ENCODE results near the gene MBOAT2. TPM values are rescaled to one million over a fixed set of nuclear protein-coding genes. Genes with fewer than 3 reads are reported as not detected.
A peak's percentile ranks its signal among the peaks of the same experiment; 100 is the strongest.

The MBOAT2 gene
- total RNA-seq, 1 donor from 2014 or later = 5.3 TPM

- peaks cover 66% of the 10 kb centered on the region for H3K4me1 ChIP-seq
- peak overlapping the region; percentile 48 for H3K27ac ChIP-seq (replicated peaks)
- H3K4me3 ChIP-seq = no peak overlapping the region
- H3K27me3 ChIP-seq (ENCODE audit: low read depth) = no peaks in the 10 kb centered on the region
- H3K36me3 ChIP-seq = peaks cover 66% of the 10 kb centered on the region
- DNase-seq = no peak
- no peaks in the 10 kb centered on the region for H3K9me3 ChIP-seq (replicated peaks)
- no peak for TF ChIP-seq CTCF (IDR thresholded peaks at IDR 0.05; ENCODE audit: borderline replicate concordance)
- intact Hi-C loops (cut with micrococcal nuclease) = no loop called here
Observed at GRCh38 chr2:8802741-8803140, 200.7 kb downstream of the MBOAT2 start.

Other genes starting within 250 kb of the MBOAT2 start
- gene KIDINS220, start 166.1 kb downstream of the MBOAT2 start, total RNA-seq = 60.0 TPM
- 10.0 TPM for gene ASAP2, start 203.1 kb upstream of the MBOAT2 start, total RNA-seq

Data from left ventricle myocardium inferior (tissue), 1 donor.